HFFc6 (cell line): ENCODE data around the gene PPM1B. TPM values are rescaled to one million over a fixed set of nuclear protein-coding genes. Genes with fewer than 3 reads are reported as not detected.

Experiments used
- DNase-seq: peaks from one replicate; pipeline ENCODE4 v3.0.0-alpha.2; 2018
- H3K27ac Mint-ChIP-seq: 2 replicates; pipeline ENCODE4 v1.8.0; 2020; ENCODE audit warnings: mild to moderate bottlenecking, mixed read lengths
- H3K27me3 Mint-ChIP-seq: 2 replicates; pipeline ENCODE4 v1.8.0; 2021; ENCODE audit warnings: mild to moderate bottlenecking, moderate library complexity, mixed read lengths; ENCODE audit not compliant: insufficient read depth
- H3K36me3 Mint-ChIP-seq: 2 replicates; pipeline ENCODE4 v1.8.0; 2021; ENCODE audit warnings: low read depth, mixed read lengths
- H3K4me1 Mint-ChIP-seq: 2 replicates; pipeline ENCODE4 v1.8.0; 2020; ENCODE audit warnings: low read depth, mixed read lengths
- H3K4me3 Mint-ChIP-seq: 2 replicates; pipeline ENCODE4 v1.8.0; 2020; ENCODE audit warnings: mild to moderate bottlenecking, moderate library complexity, mixed read lengths
- H3K9me3 Mint-ChIP-seq: 2 replicates; pipeline ENCODE4 v1.8.0; 2020; ENCODE audit warnings: mild to moderate bottlenecking, mixed read lengths
- CTCF ChIP-seq: fragments of 200-600 bp; sonication (generic); IDR thresholded peaks from 2 replicates; pipeline ENCODE4 v1.5.0; 2021; ENCODE audit warnings: antibody characterized with exemption, mild to moderate bottlenecking
- total RNA-seq, 6 experiments: library from RNA; stranded (reverse); fragmentation: NEBNext Ultra II Directional; extraction: Animal tissue kit (Norgen Biotek cat#: 25700); gene quantifications; 2 replicates in 1 of 6; 3 replicates in 5 of 6; pipeline ENCODE4 v1.2.3, GENCODE V29; 2021

The PPM1B gene
- total RNA-seq, 6 experiments from 2014 or later = 22.8 to 31.6 (median 27.1) TPM

GRCh38 chr2:44218771-44219170, 50.1 kb downstream of the PPM1B start:
- no peak overlapping the region for H3K4me3 Mint-ChIP-seq
- DNase-seq = no peak
- no peaks in the 10 kb centered on the region for H3K4me1 Mint-ChIP-seq
- no peaks in the 10 kb centered on the region for H3K27me3 Mint-ChIP-seq
- H3K36me3 Mint-ChIP-seq = peaks cover 15% of the 10 kb centered on the region; the same call in 1 of the 2 replicates
- H3K9me3 Mint-ChIP-seq = no peaks in the 10 kb centered on the region
- TF ChIP-seq CTCF = no peak; the same call in 1 of the 2 replicates
- H3K27ac Mint-ChIP-seq = no peak overlapping the region

- no peaks in the 10 kb centered on the region for H3K4me1 Mint-ChIP-seq
- no peaks in the 10 kb centered on the region; the same call in 1 of the 2 replicates for H3K36me3 Mint-ChIP-seq
- H3K27ac Mint-ChIP-seq = no peak overlapping the region
- H3K27me3 Mint-ChIP-seq = no peaks in the 10 kb centered on the region
- DNase-seq = no peak
- H3K9me3 Mint-ChIP-seq = no peaks in the 10 kb centered on the region
- H3K4me3 Mint-ChIP-seq = no peak overlapping the region
- no peak for TF ChIP-seq CTCF
Observed at GRCh38 chr2:44226753-44227152, 58.1 kb downstream of the PPM1B start.

GRCh38 chr2:44230378-44230777, 61.7 kb downstream of the PPM1B start:
- Mint-ChIP-seq H3K4me1 (peaks cover 14% of the 10 kb centered on the region), H3K27me3 (no peaks in the 10 kb centered on the region), H3K4me3 (no peak overlapping the region), H3K36me3 (no peaks in the 10 kb centered on the region), H3K9me3 (no peaks in the 10 kb centered on the region), H3K27ac (no peak overlapping the region)
- DNase-seq = no peak
- no peak for TF ChIP-seq CTCF

- H3K4me3 Mint-ChIP-seq = no peak overlapping the region
- H3K9me3 Mint-ChIP-seq = no peaks in the 10 kb centered on the region
- peak; percentile 51 for DNase-seq
- H3K36me3 Mint-ChIP-seq = no peaks in the 10 kb centered on the region
- peak overlapping the region; percentile 43 for H3K27ac Mint-ChIP-seq
- TF ChIP-seq CTCF = no peak
- no peaks in the 10 kb centered on the region for H3K27me3 Mint-ChIP-seq
- peaks cover 14% of the 10 kb centered on the region for H3K4me1 Mint-ChIP-seq
Observed at GRCh38 chr2:44233450-44234128, 64.9 kb downstream of the PPM1B start.

GRCh38 chr2:44237221-44237620, 68.5 kb downstream of the PPM1B start:
- no peaks in the 10 kb centered on the region for H3K9me3 Mint-ChIP-seq
- no peaks in the 10 kb centered on the region for H3K36me3 Mint-ChIP-seq
- no peak overlapping the region for H3K4me3 Mint-ChIP-seq
- TF ChIP-seq CTCF = no peak
- no peak for DNase-seq
- H3K4me1 Mint-ChIP-seq = peaks cover 14% of the 10 kb centered on the region
- H3K27ac Mint-ChIP-seq = no peak overlapping the region
- H3K27me3 Mint-ChIP-seq = no peaks in the 10 kb centered on the region
